Measurements from ENCODE around the gene RPL13. TPM values are rescaled to one million over a fixed set of nuclear protein-coding genes. Genes with fewer than 3 reads are reported as not detected.

RPL13 gene
- total and polyA plus RNA-seq, 2 of the 13 experiments (the other 11 are each of a cell fraction or from before 2014, with no cell fraction given) = 2,988 to 4,411 TPM

GRCh38 chr16:89572485-89573205 is 12.2 kb downstream of the RPL13 start (continued):
- peak; percentile 72 for TF ChIP-seq ZNF362 (CRISPR knock-in tag; IDR thresholded peaks at IDR 0.05; ENCODE audit: borderline replicate concordance)
- peak; percentile 39 for TF ChIP-seq YY1 (IDR thresholded peaks at IDR 0.05; ENCODE audit: insufficient read depth, insufficient replicate concordance, low read depth, low read length)
- 0 out of 2 replicates have a peak, but pooled peaks have one; percentile 35 for TF ChIP-seq ZNF816 (CRISPR knock-in tag; IDR thresholded peaks at IDR 0.05; ENCODE audit: borderline replicate concordance)
- 0 out of 2 replicates have a peak, but pooled peaks have one; percentile 44 for TF ChIP-seq ZKSCAN8 (CRISPR knock-in tag; IDR thresholded peaks at IDR 0.05; ENCODE audit: borderline replicate concordance)
- peak; percentile 47; the same call in 1 of the 2 replicates for TF ChIP-seq ZNF317 (CRISPR knock-in tag; IDR thresholded peaks at IDR 0.05)
- TF ChIP-seq CHD4 (IDR thresholded peaks at IDR 0.05; ENCODE audit: borderline replicate concordance, low read length) = 0 out of 2 replicates have a peak, but pooled peaks have one; percentile 37
- peak; percentile 68; the same call in 1 of the 2 replicates for TF ChIP-seq ZNF501 (CRISPR knock-in tag; IDR thresholded peaks at IDR 0.05)
- TF ChIP-seq ZNF256 (CRISPR knock-in tag; conservative IDR thresholded peaks at IDR 0.05) = no peak
- TF ChIP-seq JUND (CRISPR knock-in tag; IDR thresholded peaks at IDR 0.05) = 0 out of 2 replicates have a peak, but pooled peaks have one; percentile 5
- peak; percentile 49; the same call in 1 of the 2 replicates for TF ChIP-seq ZNF737 (CRISPR knock-in tag; IDR thresholded peaks at IDR 0.05; ENCODE audit: borderline replicate concordance)
- no peak; the same call in 1 of the 2 replicates for TF ChIP-seq MIXL1 (CRISPR knock-in tag; IDR thresholded peaks at IDR 0.05)
- TF ChIP-seq NAIF1 (CRISPR knock-in tag; IDR thresholded peaks at IDR 0.05; ENCODE audit: borderline replicate concordance) = peak; percentile 67; the same call in 1 of the 2 replicates
- TF ChIP-seq ZNF570 (CRISPR knock-in tag; IDR thresholded peaks at IDR 0.05; ENCODE audit: borderline replicate concordance) = no peak
- peak; percentile 24; the same call in 1 of the 2 replicates for TF ChIP-seq BRD4 (CRISPR knock-in tag; IDR thresholded peaks at IDR 0.05)
- TF ChIP-seq MEF2D (CRISPR knock-in tag; IDR thresholded peaks at IDR 0.05) = peak; percentile 49; the same call in 1 of the 2 replicates
- peak; percentile 67 for TF ChIP-seq MED1 (CRISPR knock-in tag; IDR thresholded peaks at IDR 0.05)
- TF ChIP-seq NPAS2 (CRISPR knock-in tag; IDR thresholded peaks at IDR 0.05; ENCODE audit: borderline replicate concordance) = no peak
- TF ChIP-seq ZNF564 (CRISPR knock-in tag; IDR thresholded peaks at IDR 0.05) = peak; percentile 76; the same call in 1 of the 2 replicates
- TF ChIP-seq CENPBD1 (CRISPR knock-in tag; IDR thresholded peaks at IDR 0.05; ENCODE audit: borderline replicate concordance, low read depth) = no peak
- peak; percentile 73; the same call in 1 of the 2 replicates for TF ChIP-seq NR2C2 (CRISPR knock-in tag; IDR thresholded peaks at IDR 0.05; ENCODE audit: borderline replicate concordance)
- TF ChIP-seq POLR2AphosphoS5 (IDR thresholded peaks at IDR 0.05; ENCODE audit: low read depth, low read length) = 0 out of 2 replicates have a peak, but pooled peaks have one; percentile 35
- TF ChIP-seq THRA (CRISPR knock-in tag; IDR thresholded peaks at IDR 0.05; ENCODE audit: borderline replicate concordance) = peak; percentile 22; the same call in 1 of the 2 replicates
- no peak for TF ChIP-seq ZNF367 (CRISPR knock-in tag; IDR thresholded peaks at IDR 0.05; ENCODE audit: borderline replicate concordance)
- TF ChIP-seq USF2 (IDR thresholded peaks at IDR 0.05; ENCODE audit: low read depth, low read length) = no peak
- peak; percentile 45; the same call in 1 of the 2 replicates for TF ChIP-seq USF2 (CRISPR knock-in tag; IDR thresholded peaks at IDR 0.05; ENCODE audit: borderline replicate concordance)
